H9 (cell line): ENCODE measurements around the gene KDF1. TPM values are rescaled to one million over a fixed set of nuclear protein-coding genes. Genes with fewer than 3 reads are reported as not detected.

ENCODE experiments used
- DNase-seq: peaks from one replicate; pipeline ENCODE4 v3.0.0-alpha.2; 2017
- H2AFZ ChIP-seq: one replicate; pipeline ENCODE4 v1.6.1; 2013; ENCODE audit warnings: mild to moderate bottlenecking, low read length, control low read depth, moderate library complexity
- H2AK5ac ChIP-seq: 2 replicates; pipeline ENCODE4 v1.6.1; 2013; ENCODE audit warnings: low read length, control low read depth, mixed read lengths; ENCODE audit not compliant: insufficient read length
- H2BK120ac ChIP-seq: one replicate; pipeline ENCODE4 v1.6.1; 2013; ENCODE audit warnings: low read depth, mild to moderate bottlenecking, low read length, control low read depth, inconsistent platforms; ENCODE audit not compliant: poor library complexity, severe bottlenecking
- H2BK12ac ChIP-seq: 2 replicates; pipeline ENCODE4 v1.6.1; 2013; ENCODE audit warnings: low read length, control low read depth, mixed read lengths, low read depth; ENCODE audit not compliant: insufficient read length
- H2BK15ac ChIP-seq: 2 replicates; pipeline ENCODE4 v1.6.1; 2013; ENCODE audit warnings: low read depth, low read length, control low read depth
- H2BK20ac ChIP-seq: one replicate; pipeline ENCODE4 v1.6.1; 2013; ENCODE audit warnings: low read depth, mild to moderate bottlenecking, low read length, control low read depth, inconsistent platforms; ENCODE audit not compliant: poor library complexity, severe bottlenecking
- H2BK5ac ChIP-seq: 2 replicates; pipeline ENCODE4 v1.6.1; 2013; ENCODE audit warnings: low read length, control low read depth, mixed read lengths; ENCODE audit not compliant: insufficient read length
- H3K14ac ChIP-seq: 2 replicates; pipeline ENCODE4 v1.6.1; 2013; ENCODE audit warnings: low read length, control low read depth; ENCODE audit not compliant: insufficient read depth
- H3K18ac ChIP-seq: 2 replicates; pipeline ENCODE4 v1.6.1; 2013; ENCODE audit warnings: low read depth, mild to moderate bottlenecking, mixed read lengths, low read length, control low read depth; ENCODE audit not compliant: insufficient read length
- H3K23ac ChIP-seq: 2 replicates; pipeline ENCODE4 v1.6.1; 2013; ENCODE audit warnings: low read length, control low read depth, mixed read lengths, low read depth; ENCODE audit not compliant: insufficient read length
- H3K23me2 ChIP-seq: 2 replicates; pipeline ENCODE4 v1.6.1; 2013; ENCODE audit warnings: low read depth, mild to moderate bottlenecking, mixed read lengths, low read length, control low read depth; ENCODE audit not compliant: insufficient read length, poor library complexity, severe bottlenecking
- H3K27ac ChIP-seq: 2 replicates; pipeline ENCODE4 v1.5.1; 2013; ENCODE audit warnings: low read length, control low read depth, mixed read lengths, low read depth; ENCODE audit not compliant: insufficient read length
- H3K27me3 ChIP-seq: 2 replicates; pipeline ENCODE4 v1.6.1; 2013; ENCODE audit warnings: low read length, control low read depth, inconsistent platforms; ENCODE audit not compliant: insufficient read depth
- H3K4ac ChIP-seq: 2 replicates; pipeline ENCODE4 v1.6.1; 2013; ENCODE audit warnings: low read depth, mild to moderate bottlenecking, control low read depth, inconsistent platforms, low read length, moderate library complexity
- H3K4me1 ChIP-seq: 2 replicates; pipeline ENCODE4 v1.6.1; 2013; ENCODE audit warnings: low read length, control low read depth, inconsistent platforms; ENCODE audit not compliant: insufficient read depth
- H3K4me2 ChIP-seq: 2 replicates; pipeline ENCODE4 v1.6.1; 2013; ENCODE audit warnings: low read length, control low read depth, mixed read lengths; ENCODE audit not compliant: insufficient read length, insufficient read depth
- H3K56ac ChIP-seq: 2 replicates; pipeline ENCODE4 v1.6.1; 2013; ENCODE audit warnings: low read depth, mild to moderate bottlenecking, mixed read lengths, low read length, control low read depth; ENCODE audit not compliant: insufficient read length
- H3K79me1 ChIP-seq: 2 replicates; pipeline ENCODE4 v1.6.1; 2013; ENCODE audit warnings: low read depth, mild to moderate bottlenecking, moderate library complexity, low read length, control low read depth, inconsistent platforms; ENCODE audit not compliant: insufficient read depth, poor library complexity, severe bottlenecking
- H3K79me2 ChIP-seq: 2 replicates; pipeline ENCODE4 v1.6.1; 2013; ENCODE audit warnings: low read length, control low read depth, inconsistent platforms; ENCODE audit not compliant: insufficient read depth
- H3K9ac ChIP-seq: 2 replicates; pipeline ENCODE4 v1.6.1; 2013; ENCODE audit warnings: low read length, control low read depth, mixed read lengths; ENCODE audit not compliant: insufficient read length; ENCODE audit errors: extremely low read depth
- H3K9me3 ChIP-seq: one replicate; pipeline ENCODE4 v1.6.1; 2013; ENCODE audit warnings: low read depth, low read length, inconsistent platforms; ENCODE audit not compliant: control insufficient read depth
- H3T11ph ChIP-seq: one replicate; pipeline ENCODE4 v1.6.1; 2013; ENCODE audit warnings: mild to moderate bottlenecking, low read length, control low read depth, inconsistent platforms
- H4K20me1 ChIP-seq: one replicate; pipeline ENCODE4 v1.6.1; 2013; ENCODE audit not compliant: control insufficient read depth, insufficient read length, insufficient read depth
- H4K5ac ChIP-seq: 2 replicates; pipeline ENCODE4 v1.6.1; 2013; ENCODE audit warnings: low read depth, mild to moderate bottlenecking, mixed read lengths, low read length, control low read depth; ENCODE audit not compliant: insufficient read length
- H4K8ac ChIP-seq: replicated peaks from 2 replicates; pipeline ENCODE4 v1.6.1; 2013; ENCODE audit warnings: low read length, control low read depth, mixed read lengths, low read depth; ENCODE audit not compliant: insufficient read length
- H4K91ac ChIP-seq: 2 replicates; pipeline ENCODE4 v1.6.1; 2013; ENCODE audit warnings: low read depth, mild to moderate bottlenecking, moderate library complexity, mixed read lengths, low read length, control low read depth; ENCODE audit not compliant: insufficient read length
- H3K27ac Mint-ChIP-seq, 3 experiments: 2 replicates in 2 of 3; 3 replicates in 1 of 3; pipeline ENCODE4 v1.8.0; 2020 to 2021; ENCODE audit warnings: mixed read lengths in 3 of 3, mild to moderate bottlenecking in 1 of 3, moderate library complexity in 1 of 3
- H3K27me3 Mint-ChIP-seq: 2 replicates; pipeline ENCODE4 v1.8.0; 2021; ENCODE audit warnings: low read depth, mild to moderate bottlenecking, moderate library complexity, mixed read lengths
- H3K36me3 Mint-ChIP-seq, 3 experiments: 2 replicates in 2 of 3; 3 replicates in 1 of 3; pipeline ENCODE4 v1.8.0; 2020 to 2021; ENCODE audit warnings: low read depth in 3 of 3, mixed read lengths in 3 of 3; ENCODE audit not compliant: insufficient read depth in 1 of 3
- H3K4me1 Mint-ChIP-seq, 2 experiments: 2 replicates each; pipeline ENCODE4 v1.8.0; 2020; ENCODE audit warnings: mixed read lengths in 2 of 2
- H3K4me3 Mint-ChIP-seq, 2 experiments: 2 replicates in 1 of 2; 3 replicates in 1 of 2; pipeline ENCODE4 v1.8.0; 2020 to 2021; ENCODE audit warnings: mild to moderate bottlenecking in 2 of 2, mixed read lengths in 2 of 2, moderate library complexity in 1 of 2
- H3K9me3 Mint-ChIP-seq, 2 experiments: 2 replicates in 1 of 2; 3 replicates in 1 of 2; pipeline ENCODE4 v1.8.0; 2020; ENCODE audit warnings: mild to moderate bottlenecking in 2 of 2, mixed read lengths in 2 of 2, moderate library complexity in 1 of 2
- WGBS: extraction: QIAGEN DNeasy Blood & Tissue Kit; methylation state at CpG from one replicate; pipeline ENCODE4 v1.1.7; 2013; ENCODE audit warnings: missing lambda C conversion rate, low lambda C conversion rate, mixed read lengths; ENCODE audit not compliant: insufficient read length; ENCODE audit errors: extremely low coverage; 5-methylcytosine and 5-hydroxymethylcytosine counted together
- total RNA-seq: library from RNA; stranded (reverse); gene quantifications from 2 replicates; pipeline ENCODE4 v1.2.1, GENCODE V29; 2021
- TF ChIP-seq, protein P1 (sequence below): fragments of 200-600 bp; sonication (generic); conservative IDR thresholded peaks from 3 replicates; pipeline ENCODE4 v1.8.0; 2021; ENCODE audit warnings: antibody characterized with exemption, mild to moderate bottlenecking

The KDF1 gene
- total RNA-seq, 1 experiment from 2014 or later: 17.6 TPM

DNA sequence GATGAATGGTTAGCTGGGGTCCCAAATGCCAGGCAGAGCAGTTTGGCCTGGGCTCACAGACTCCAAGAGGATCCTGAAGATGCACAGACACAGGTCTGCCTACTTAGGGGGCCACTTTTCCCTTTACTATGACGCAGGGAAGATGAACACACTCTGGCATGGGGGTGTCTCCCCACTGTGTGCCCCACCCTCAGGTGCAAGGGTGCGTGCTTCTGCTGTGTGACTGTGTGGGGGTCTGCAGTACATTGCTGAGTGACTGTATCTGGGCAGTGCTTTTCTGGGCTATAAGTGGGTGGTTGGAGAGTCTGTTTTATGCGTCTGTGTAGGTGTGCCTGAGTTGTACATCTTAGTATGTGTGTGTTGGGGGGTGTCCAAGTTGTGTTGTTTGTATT, 50.3 kb downstream of the KDF1 start:
- no peak overlapping the region for H3K56ac ChIP-seq
- Mint-ChIP-seq H3K27me3 (peaks cover 2% of the 10 kb centered on the region), H3K4me3 (no peak overlapping the region), H3K36me3 (no peaks in the 10 kb centered on the region), H3K27ac (no peak overlapping the region), H3K9me3 (no peaks in the 10 kb centered on the region), H3K4me1 (no peaks in the 10 kb centered on the region)
- no peak overlapping the region for H3K4me2 ChIP-seq
- no peak overlapping the region for H3K9ac ChIP-seq
- H2AFZ ChIP-seq: no peak overlapping the region
- H2BK15ac ChIP-seq: no peak overlapping the region
- H4K5ac ChIP-seq: no peak overlapping the region
- no CpG with 5 or more reads among the region's 3 CpGs for WGBS
- no peaks in the 10 kb centered on the region for H3K9me3 ChIP-seq
- no peak overlapping the region for H3K4ac ChIP-seq
- no peak overlapping the region for H4K91ac ChIP-seq
- no peak overlapping the region for H2BK12ac ChIP-seq
- no peak overlapping the region for H2BK5ac ChIP-seq
- no peaks in the 10 kb centered on the region for H3K23me2 ChIP-seq
- no peak overlapping the region for H4K8ac ChIP-seq
- H2BK20ac ChIP-seq: no peak overlapping the region
- H3T11ph ChIP-seq: no peak overlapping the region
- no peak overlapping the region for H3K27ac ChIP-seq
- TF ChIP-seq, protein P1, sequence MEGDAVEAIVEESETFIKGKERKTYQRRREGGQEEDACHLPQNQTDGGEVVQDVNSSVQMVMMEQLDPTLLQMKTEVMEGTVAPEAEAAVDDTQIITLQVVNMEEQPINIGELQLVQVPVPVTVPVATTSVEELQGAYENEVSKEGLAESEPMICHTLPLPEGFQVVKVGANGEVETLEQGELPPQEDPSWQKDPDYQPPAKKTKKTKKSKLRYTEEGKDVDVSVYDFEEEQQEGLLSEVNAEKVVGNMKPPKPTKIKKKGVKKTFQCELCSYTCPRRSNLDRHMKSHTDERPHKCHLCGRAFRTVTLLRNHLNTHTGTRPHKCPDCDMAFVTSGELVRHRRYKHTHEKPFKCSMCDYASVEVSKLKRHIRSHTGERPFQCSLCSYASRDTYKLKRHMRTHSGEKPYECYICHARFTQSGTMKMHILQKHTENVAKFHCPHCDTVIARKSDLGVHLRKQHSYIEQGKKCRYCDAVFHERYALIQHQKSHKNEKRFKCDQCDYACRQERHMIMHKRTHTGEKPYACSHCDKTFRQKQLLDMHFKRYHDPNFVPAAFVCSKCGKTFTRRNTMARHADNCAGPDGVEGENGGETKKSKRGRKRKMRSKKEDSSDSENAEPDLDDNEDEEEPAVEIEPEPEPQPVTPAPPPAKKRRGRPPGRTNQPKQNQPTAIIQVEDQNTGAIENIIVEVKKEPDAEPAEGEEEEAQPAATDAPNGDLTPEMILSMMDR: no peak
- H4K20me1 ChIP-seq: no peaks in the 10 kb centered on the region
- no peak overlapping the region for H3K18ac ChIP-seq
- no peak overlapping the region for H3K23ac ChIP-seq
- no peak for DNase-seq
- no peaks in the 10 kb centered on the region for H3K4me1 ChIP-seq
- no peaks in the 10 kb centered on the region for H3K79me2 ChIP-seq
- H3K79me1 ChIP-seq: no peaks in the 10 kb centered on the region
- no peak overlapping the region for H3K14ac ChIP-seq
- H2AK5ac ChIP-seq: no peak overlapping the region
- H2BK120ac ChIP-seq: no peak overlapping the region
- no peaks in the 10 kb centered on the region for H3K27me3 ChIP-seq
